Fibroblast of lung (primary cell): ENCODE results near the gene NLRP14. TPM values are rescaled to one million over a fixed set of nuclear protein-coding genes. Genes with fewer than 3 reads are reported as not detected.

Source experiments
- DNase-seq, 2 donors: peaks; one replicate each; pipeline versions ENCODE4 v3.0.0 to v3.0.0-alpha.2; 2010; ENCODE audit warnings: low read depth in 2 of 2
- H2AFZ ChIP-seq: 2 replicates; pipeline ENCODE4 v1.5.1; 2012; ENCODE audit warnings: low read length, control low read depth, inconsistent platforms
- H3K27ac ChIP-seq: 2 replicates; pipeline ENCODE4 v1.5.1; 2011; ENCODE audit warnings: low read length, control low read depth; ENCODE audit not compliant: insufficient read depth
- H3K27me3 ChIP-seq: 2 replicates; pipeline ENCODE4 v1.5.1; 2011; ENCODE audit warnings: mild to moderate bottlenecking, low read length; ENCODE audit not compliant: control insufficient read depth, insufficient read depth
- H3K36me3 ChIP-seq: 2 replicates; pipeline ENCODE4 v1.5.1; 2011; ENCODE audit warnings: low read length; ENCODE audit not compliant: control insufficient read depth, insufficient read depth
- H3K4me1 ChIP-seq: 2 replicates; pipeline ENCODE4 v1.5.1; 2011; ENCODE audit warnings: low read length; ENCODE audit not compliant: control insufficient read depth, insufficient read depth; ENCODE audit errors: extremely low read depth
- H3K4me2 ChIP-seq: 2 replicates; pipeline ENCODE4 v1.5.1; 2011; ENCODE audit warnings: low read length, control low read depth; ENCODE audit not compliant: insufficient read depth; ENCODE audit errors: extremely low read depth
- H3K4me3 ChIP-seq, 4 experiments: fragments of 200-600 bp in 1 of 4; sonication (generic) in 1 of 4; replicated peaks in 1 of 4; 2 replicates each; pipeline ENCODE4 v1.5.1; 2011 to 2016; ENCODE audit warnings: low read length in 4 of 4, low read depth in 3 of 4, mild to moderate bottlenecking in 3 of 4, control low read depth in 2 of 4, inconsistent platforms in 1 of 4, mixed read lengths in 1 of 4; ENCODE audit not compliant: insufficient read depth in 1 of 4; ENCODE audit errors: control extremely low read depth in 1 of 4
- H3K79me2 ChIP-seq: 2 replicates; pipeline ENCODE4 v1.5.1; 2012; ENCODE audit warnings: mild to moderate bottlenecking, low read length, inconsistent platforms; ENCODE audit not compliant: control insufficient read depth, insufficient read depth
- H3K9ac ChIP-seq: 2 replicates; pipeline ENCODE4 v1.5.1; 2011; ENCODE audit warnings: mild to moderate bottlenecking, low read length, control low read depth; ENCODE audit not compliant: insufficient read depth
- H3K9me3 ChIP-seq: 2 replicates; pipeline ENCODE4 v1.5.1; 2012; ENCODE audit warnings: low read depth, low read length; ENCODE audit not compliant: control insufficient read depth, insufficient read depth
- H4K20me1 ChIP-seq: 2 replicates; pipeline ENCODE4 v1.5.1; 2011; ENCODE audit warnings: low read length; ENCODE audit not compliant: control insufficient read depth, insufficient read depth; ENCODE audit errors: extremely low read depth
- EZH2 ChIP-seq: IDR thresholded peaks from 2 replicates; pipeline ENCODE4 v1.5.1; 2012; ENCODE audit warnings: low read length, control low read depth, mild to moderate bottlenecking; ENCODE audit errors: missing control alignments
- polyA plus RNA-seq, 2 donors: library from polyadenylated mRNA; depleted of rRNA in 1 of 2; stranded (reverse) in 1 of 2; unstranded in 1 of 2; fragments of >200 nt; gene quantifications; 2 replicates each; pipeline ENCODE4 v1.2.1, GENCODE V29; 2011 to 2012; ENCODE audit warnings: missing spikeins in 1 of 2
- total RNA-seq: library from RNA; depleted of rRNA; stranded (reverse); fragments of >200 nt; gene quantifications from 2 replicates; pipeline ENCODE4 v1.2.1, GENCODE V29; 2014
- TF ChIP-seq, protein P1 (sequence below), 2 donors: IDR thresholded peaks in 1 of 2; conservative IDR thresholded peaks in 1 of 2; 1 replicate in 1 of 2; 2 replicates in 1 of 2; pipeline ENCODE4 v1.5.1; 2011 to 2012; ENCODE audit warnings: low read length in 2 of 2, control low read depth in 1 of 2, inconsistent platforms in 1 of 2, low read depth in 1 of 2, mild to moderate bottlenecking in 1 of 2

Gene NLRP14
- total and polyA plus RNA-seq, 2 donors (not counting 1 experiment from before 2014, with no cell fraction given) = 0.05 to 0.17 TPM

DNA sequence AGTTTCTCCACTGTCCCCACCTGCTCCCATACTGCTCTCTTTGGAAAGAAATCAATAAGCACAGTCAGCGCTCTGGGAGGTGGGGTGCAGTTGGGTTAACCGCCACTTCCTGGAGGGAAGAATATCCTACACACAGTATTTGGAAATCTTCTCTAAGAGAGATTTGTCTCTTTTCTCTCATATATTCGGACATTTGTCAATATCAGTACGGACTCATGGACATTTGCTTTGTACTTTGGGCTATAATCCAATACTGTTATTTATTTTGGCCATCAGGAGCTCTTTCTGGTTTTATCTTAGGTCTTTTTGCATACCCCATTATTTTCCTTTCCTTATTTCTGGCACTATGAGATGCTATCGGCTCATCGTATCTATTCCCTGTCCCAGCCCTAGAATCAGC is 13.7 kb downstream of the NLRP14 start:
- Histone ChIP-seq H3K4me1 (no peaks in the 10 kb centered on the region), H3K36me3 (no peaks in the 10 kb centered on the region), H4K20me1 (no peaks in the 10 kb centered on the region), H3K27me3 (no peaks in the 10 kb centered on the region), H2AFZ (no peak overlapping the region), H3K9ac (no peak overlapping the region), H3K79me2 (no peaks in the 10 kb centered on the region), H3K9me3 (no peaks in the 10 kb centered on the region), H3K27ac (no peak overlapping the region), H3K4me3 (no peak overlapping the region), H3K4me2 (no peak overlapping the region)
- TF ChIP-seq EZH2 = no peak
- TF ChIP-seq, protein P1, sequence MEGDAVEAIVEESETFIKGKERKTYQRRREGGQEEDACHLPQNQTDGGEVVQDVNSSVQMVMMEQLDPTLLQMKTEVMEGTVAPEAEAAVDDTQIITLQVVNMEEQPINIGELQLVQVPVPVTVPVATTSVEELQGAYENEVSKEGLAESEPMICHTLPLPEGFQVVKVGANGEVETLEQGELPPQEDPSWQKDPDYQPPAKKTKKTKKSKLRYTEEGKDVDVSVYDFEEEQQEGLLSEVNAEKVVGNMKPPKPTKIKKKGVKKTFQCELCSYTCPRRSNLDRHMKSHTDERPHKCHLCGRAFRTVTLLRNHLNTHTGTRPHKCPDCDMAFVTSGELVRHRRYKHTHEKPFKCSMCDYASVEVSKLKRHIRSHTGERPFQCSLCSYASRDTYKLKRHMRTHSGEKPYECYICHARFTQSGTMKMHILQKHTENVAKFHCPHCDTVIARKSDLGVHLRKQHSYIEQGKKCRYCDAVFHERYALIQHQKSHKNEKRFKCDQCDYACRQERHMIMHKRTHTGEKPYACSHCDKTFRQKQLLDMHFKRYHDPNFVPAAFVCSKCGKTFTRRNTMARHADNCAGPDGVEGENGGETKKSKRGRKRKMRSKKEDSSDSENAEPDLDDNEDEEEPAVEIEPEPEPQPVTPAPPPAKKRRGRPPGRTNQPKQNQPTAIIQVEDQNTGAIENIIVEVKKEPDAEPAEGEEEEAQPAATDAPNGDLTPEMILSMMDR (conservative IDR thresholded peaks at IDR 0.05 in 1 of 2, IDR thresholded peaks at IDR 0.05 in 1 of 2; ENCODE audit: low read depth in 1 of 2, low read length in 2 of 2) = no peak
- DNase-seq = no peak

DNA sequence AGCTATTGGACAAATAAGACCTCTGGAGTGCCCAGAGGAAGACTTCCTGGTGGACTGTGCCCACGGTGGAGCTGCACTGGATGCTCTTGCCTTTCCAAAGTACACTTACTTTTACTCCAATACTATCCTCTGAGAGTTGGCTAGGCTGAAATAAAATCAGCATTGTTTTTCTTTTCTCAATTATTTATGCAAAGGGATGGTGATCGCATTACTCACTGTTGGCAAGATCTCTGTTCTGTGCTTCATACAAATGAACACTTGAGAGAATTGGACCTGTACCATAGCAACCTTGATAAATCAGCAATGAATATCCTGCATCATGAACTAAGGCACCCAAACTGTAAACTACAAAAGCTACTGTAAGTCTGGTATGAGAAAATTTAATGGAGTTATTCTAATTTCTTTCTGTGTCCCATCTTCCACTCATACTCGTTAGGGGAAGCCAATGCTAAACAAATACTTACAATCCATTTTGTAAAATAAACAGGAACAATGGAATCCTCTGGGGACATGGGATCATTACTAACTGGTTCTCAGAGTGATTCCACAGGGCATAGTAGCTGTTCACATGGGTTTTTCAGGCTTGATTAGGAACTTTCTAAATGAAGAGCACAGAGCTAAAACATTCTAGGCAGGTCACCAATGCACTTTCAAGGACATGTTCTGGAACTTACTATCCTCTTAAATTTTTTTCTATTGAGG is 26.3 kb downstream of the NLRP14 start:
- Histone ChIP-seq H3K4me1 (no peaks in the 10 kb centered on the region), H4K20me1 (no peaks in the 10 kb centered on the region), H3K79me2 (no peaks in the 10 kb centered on the region), H3K4me2 (peak overlapping the region; percentile 36), H3K27me3 (no peaks in the 10 kb centered on the region), H3K36me3 (no peaks in the 10 kb centered on the region), H3K4me3 (no peak overlapping the region), H3K27ac (no peak overlapping the region), H3K9ac (no peak overlapping the region), H3K9me3 (no peaks in the 10 kb centered on the region), H2AFZ (no peak overlapping the region)
- DNase-seq = peak; percentile 71 to 79
- no peak for TF ChIP-seq EZH2
- TF ChIP-seq, protein P1 (conservative IDR thresholded peaks at IDR 0.05 in 1 of 2, IDR thresholded peaks at IDR 0.05 in 1 of 2; ENCODE audit: low read depth in 1 of 2, low read length in 2 of 2) = no peak

DNA sequence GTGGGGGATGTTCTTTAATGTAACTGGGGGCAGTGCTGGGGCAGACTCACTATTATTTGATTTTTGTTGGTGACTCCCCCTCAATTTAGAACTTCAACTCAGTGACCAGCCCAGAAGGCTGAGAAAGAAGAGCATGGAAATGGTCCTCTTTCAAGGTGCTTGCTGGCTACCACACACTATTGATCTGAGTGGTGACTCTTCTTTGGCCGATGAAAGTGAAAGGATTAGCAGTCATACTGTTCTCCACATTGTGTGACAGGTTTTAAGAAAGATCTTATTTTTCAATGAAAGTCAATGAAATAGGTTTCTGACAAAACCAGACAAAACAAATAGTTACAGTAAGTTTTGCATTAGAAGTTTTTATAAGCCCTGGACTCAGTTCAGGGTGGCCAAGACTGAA is 29.9 kb downstream of the NLRP14 start:
- no peak for TF ChIP-seq EZH2
- TF ChIP-seq, protein P1 (conservative IDR thresholded peaks at IDR 0.05 in 1 of 2, IDR thresholded peaks at IDR 0.05 in 1 of 2; ENCODE audit: low read depth in 1 of 2, low read length in 2 of 2) = no peak
- no peaks in the 10 kb centered on the region for H3K4me1 ChIP-seq
- H3K9ac ChIP-seq = no peak overlapping the region
- no peak overlapping the region for H3K27ac ChIP-seq
- no peaks in the 10 kb centered on the region for H3K36me3 ChIP-seq
- no peaks in the 10 kb centered on the region for H4K20me1 ChIP-seq
- no peak overlapping the region for H3K4me3 ChIP-seq
- H3K79me2 ChIP-seq = no peaks in the 10 kb centered on the region
- no peak overlapping the region for H2AFZ ChIP-seq
- DNase-seq = no peak
- H3K9me3 ChIP-seq = no peaks in the 10 kb centered on the region
- H3K4me2 ChIP-seq = no peak overlapping the region
- H3K27me3 ChIP-seq = no peaks in the 10 kb centered on the region
